ENCODE measurements around the gene EXOC2. TPM values are rescaled to one million over a fixed set of nuclear protein-coding genes. Genes with fewer than 3 reads are reported as not detected.
A peak's percentile ranks its signal among the peaks of the same experiment; 100 is the strongest.

The EXOC2 gene
- total RNA-seq, 2 experiments from 2014 or later, result 31.9 to 35.4 TPM

GRCh38 chr6:456358-456867 lies 236.5 kb downstream of the EXOC2 start:
- POLR2A ChIA-PET, result interaction anchor here (1.0 kb wide), 1 partner anchor 64 kb away, joined by 3 read pairs; no protein-coding TSS in a partner anchor
- ATAC-seq (ENCODE audit: low read depth), result no peak
- peaks cover 13% of the 10 kb centered on the region for H3K36me3 Mint-ChIP-seq
- H3K4me3 Mint-ChIP-seq, result no peak overlapping the region
- no peak for DNase-seq
- no peak overlapping the region for H3K27ac Mint-ChIP-seq
- H3K4me1 Mint-ChIP-seq, result peaks cover 24% of the 10 kb centered on the region
- H3K9me3 Mint-ChIP-seq, result peaks cover 9% of the 10 kb centered on the region
- H3K27me3 Mint-ChIP-seq, result no peaks in the 10 kb centered on the region

GRCh38 chr6:455835-456234 lies 237.1 kb downstream of the EXOC2 start:
- POLR2A ChIA-PET, result interaction anchor here (1.0 kb wide), 1 partner anchor 64 kb away, joined by 3 read pairs; no protein-coding TSS in a partner anchor
- Mint-ChIP-seq H3K27me3 (no peaks in the 10 kb centered on the region), H3K4me3 (peak overlapping the region; percentile 55), H3K4me1 (peaks cover 22% of the 10 kb centered on the region), H3K36me3 (peaks cover 13% of the 10 kb centered on the region), H3K9me3 (peaks cover 9% of the 10 kb centered on the region), H3K27ac (peak overlapping the region; percentile 70)
- no peak for ATAC-seq (ENCODE audit: low read depth)
- peak; percentile 23 for DNase-seq

- POLR2A ChIA-PET, result interaction anchor here (1.0 to 1.4 kb wide), 7 partner anchors 9 to 34 kb away, joined by 3 to 6 read pairs (median 4); no protein-coding TSS in a partner anchor
- Mint-ChIP-seq H3K9me3 (peaks cover 9% of the 10 kb centered on the region), H3K4me3 (peak overlapping the region; percentile 78), H3K27ac (peak overlapping the region; percentile 83), H3K36me3 (peaks cover 13% of the 10 kb centered on the region), H3K4me1 (peaks cover 18% of the 10 kb centered on the region), H3K27me3 (no peaks in the 10 kb centered on the region)
- DNase-seq (peak; percentile 39), ATAC-seq (ENCODE audit: low read depth) (peak; percentile 81)
These were observed 237.8 kb downstream of the EXOC2 start for GRCh38 chr6:455006-455585.

GRCh38 chr6:454148-454991 lies 238.6 kb downstream of the EXOC2 start:
- no peaks in the 10 kb centered on the region for H3K27me3 Mint-ChIP-seq
- ATAC-seq (ENCODE audit: low read depth) (no peak), DNase-seq (no peak)
- peak overlapping the region; percentile 78 for H3K4me3 Mint-ChIP-seq
- peaks cover 14% of the 10 kb centered on the region for H3K36me3 Mint-ChIP-seq
- POLR2A ChIA-PET, result interaction anchor here (1.0 to 1.4 kb wide), 7 partner anchors 8 to 35 kb away, joined by 3 to 6 read pairs (median 4); no protein-coding TSS in a partner anchor
- H3K4me1 Mint-ChIP-seq, result peaks cover 15% of the 10 kb centered on the region
- peak overlapping the region; percentile 83 for H3K27ac Mint-ChIP-seq
- H3K9me3 Mint-ChIP-seq, result peaks cover 9% of the 10 kb centered on the region

GRCh38 chr6:453152-453551 lies 239.8 kb downstream of the EXOC2 start:
- Mint-ChIP-seq H3K9me3 (peaks cover 7% of the 10 kb centered on the region), H3K4me3 (no peak overlapping the region), H3K36me3 (peaks cover 13% of the 10 kb centered on the region), H3K27ac (no peak overlapping the region), H3K27me3 (no peaks in the 10 kb centered on the region), H3K4me1 (peaks cover 21% of the 10 kb centered on the region)
- POLR2A ChIA-PET, result no interaction called here
- peak; percentile 22 for DNase-seq
- no peak for ATAC-seq (ENCODE audit: low read depth)

DNA sequence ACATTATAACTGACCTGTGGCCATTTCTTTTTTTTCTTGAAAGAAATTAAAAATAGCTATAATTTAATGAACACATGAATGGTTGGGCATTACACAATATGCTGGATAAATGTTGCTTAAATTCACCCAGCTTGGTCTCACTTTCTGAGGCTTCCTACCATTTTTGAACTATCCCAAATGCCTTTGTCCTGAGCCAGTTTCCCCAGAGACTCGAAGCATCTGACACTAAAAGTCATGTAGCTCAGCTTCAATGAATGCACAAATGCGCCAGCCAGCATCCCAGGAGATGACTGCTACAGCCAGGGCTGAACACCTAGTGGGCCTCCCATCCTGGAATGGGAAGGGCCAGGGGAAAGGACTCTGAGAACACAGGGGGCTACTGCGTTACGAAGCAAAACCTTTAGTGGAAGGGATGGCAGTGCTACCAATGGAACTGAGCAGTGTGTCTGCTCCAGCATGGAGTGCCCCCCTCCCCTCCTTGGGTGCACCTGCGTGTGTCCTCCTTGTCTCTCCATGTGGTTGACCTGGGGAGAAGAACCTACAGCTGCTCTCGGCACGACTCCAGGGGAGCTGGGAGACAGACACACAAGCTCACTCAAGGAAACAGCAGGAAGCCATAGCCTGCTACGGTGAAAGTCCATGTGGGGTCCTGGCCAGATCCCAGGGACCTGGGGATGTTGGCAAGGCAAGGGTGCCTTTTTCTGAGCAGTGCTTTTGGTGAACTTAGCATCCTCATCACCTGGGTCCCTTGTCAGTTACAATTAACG lies 240.5 kb downstream of the EXOC2 start:
- no peak overlapping the region for H3K4me3 Mint-ChIP-seq
- no peak overlapping the region for H3K27ac Mint-ChIP-seq
- DNase-seq (peak; percentile 26), ATAC-seq (ENCODE audit: low read depth) (no peak)
- H3K27me3 Mint-ChIP-seq, result no peaks in the 10 kb centered on the region
- peaks cover 7% of the 10 kb centered on the region for H3K36me3 Mint-ChIP-seq
- POLR2A ChIA-PET, result no interaction called here
- peaks cover 27% of the 10 kb centered on the region for H3K4me1 Mint-ChIP-seq
- peaks cover 5% of the 10 kb centered on the region for H3K9me3 Mint-ChIP-seq

- DNase-seq (no peak), ATAC-seq (ENCODE audit: low read depth) (no peak)
- H3K9me3 Mint-ChIP-seq, result no peaks in the 10 kb centered on the region
- H3K4me1 Mint-ChIP-seq, result peaks cover 25% of the 10 kb centered on the region
- H3K4me3 Mint-ChIP-seq, result no peak overlapping the region
- POLR2A ChIA-PET, result no interaction called here
- no peaks in the 10 kb centered on the region for H3K27me3 Mint-ChIP-seq
- no peak overlapping the region for H3K27ac Mint-ChIP-seq
- peaks cover 2% of the 10 kb centered on the region for H3K36me3 Mint-ChIP-seq
These were observed 241.1 kb downstream of the EXOC2 start for GRCh38 chr6:451847-452246.

GRCh38 chr6:451336-451735 lies 241.6 kb downstream of the EXOC2 start:
- ATAC-seq (ENCODE audit: low read depth) (no peak), DNase-seq (no peak)
- no peak overlapping the region for H3K4me3 Mint-ChIP-seq
- H3K4me1 Mint-ChIP-seq, result peaks cover 30% of the 10 kb centered on the region
- H3K9me3 Mint-ChIP-seq, result no peaks in the 10 kb centered on the region
- POLR2A ChIA-PET, result interaction anchor here (1.2 kb wide), 1 partner anchor 24 kb away, joined by 5 read pairs; no protein-coding TSS in a partner anchor
- no peak overlapping the region for H3K27ac Mint-ChIP-seq
- peaks cover 2% of the 10 kb centered on the region for H3K36me3 Mint-ChIP-seq
- no peaks in the 10 kb centered on the region for H3K27me3 Mint-ChIP-seq

GRCh38 chr6:449486-450419 lies 243.2 kb downstream of the EXOC2 start:
- Mint-ChIP-seq H3K27ac (peak overlapping the region; percentile 30), H3K4me3 (no peak overlapping the region), H3K4me1 (peaks cover 38% of the 10 kb centered on the region), H3K27me3 (no peaks in the 10 kb centered on the region), H3K36me3 (peaks cover 2% of the 10 kb centered on the region), H3K9me3 (no peaks in the 10 kb centered on the region)
- POLR2A ChIA-PET, result interaction anchor here (0.6 to 1.3 kb wide), 4 partner anchors 19 to 50 kb away, joined by 3 to 4 read pairs (median 3); no protein-coding TSS in a partner anchor
- ATAC-seq (ENCODE audit: low read depth), result no peak
- DNase-seq, result no peak

DNA sequence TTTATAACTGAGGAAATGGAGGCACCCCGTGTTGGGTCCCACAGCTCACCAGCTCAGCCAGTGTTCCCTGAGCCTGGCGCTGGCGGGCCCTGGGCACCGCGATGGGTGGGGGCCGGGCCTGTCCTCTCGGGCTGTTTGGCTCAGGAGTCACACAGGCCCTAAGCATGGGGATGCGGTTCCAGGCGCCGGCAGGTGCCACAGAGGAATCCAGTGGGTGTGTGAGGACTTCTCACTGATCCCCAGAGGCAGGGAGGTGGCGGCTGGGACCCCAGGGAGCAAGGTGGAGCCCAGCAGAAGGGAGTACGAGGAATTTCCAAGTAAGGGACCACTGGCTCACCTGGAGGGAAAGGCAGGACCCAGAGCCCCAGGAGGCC lies 243.9 kb downstream of the EXOC2 start:
- DNase-seq (peak; percentile 21), ATAC-seq (ENCODE audit: low read depth) (no peak)
- POLR2A ChIA-PET, result interaction anchor here (0.6 to 1.3 kb wide), 2 partner anchors 23 to 25 kb away, joined by 3 to 4 read pairs; no protein-coding TSS in a partner anchor
- Mint-ChIP-seq H3K27ac (peak overlapping the region; percentile 30), H3K27me3 (no peaks in the 10 kb centered on the region), H3K4me1 (peaks cover 42% of the 10 kb centered on the region), H3K4me3 (no peak overlapping the region), H3K9me3 (no peaks in the 10 kb centered on the region), H3K36me3 (peaks cover 2% of the 10 kb centered on the region)

- no peak for ATAC-seq (ENCODE audit: low read depth)
- DNase-seq, result peak; percentile 21
- Mint-ChIP-seq H3K9me3 (no peaks in the 10 kb centered on the region), H3K4me3 (peak overlapping the region; percentile 63), H3K36me3 (peaks cover 2% of the 10 kb centered on the region), H3K27ac (peak overlapping the region; percentile 94), H3K4me1 (peaks cover 40% of the 10 kb centered on the region), H3K27me3 (no peaks in the 10 kb centered on the region)
- POLR2A ChIA-PET, result no interaction called here
These were observed 244.5 kb downstream of the EXOC2 start for GRCh38 chr6:448296-449056.
